ENCODE measurements around the gene TMPRSS7.
A peak's percentile ranks its signal among the peaks of the same experiment; 100 is the strongest.

Gene TMPRSS7

DNA sequence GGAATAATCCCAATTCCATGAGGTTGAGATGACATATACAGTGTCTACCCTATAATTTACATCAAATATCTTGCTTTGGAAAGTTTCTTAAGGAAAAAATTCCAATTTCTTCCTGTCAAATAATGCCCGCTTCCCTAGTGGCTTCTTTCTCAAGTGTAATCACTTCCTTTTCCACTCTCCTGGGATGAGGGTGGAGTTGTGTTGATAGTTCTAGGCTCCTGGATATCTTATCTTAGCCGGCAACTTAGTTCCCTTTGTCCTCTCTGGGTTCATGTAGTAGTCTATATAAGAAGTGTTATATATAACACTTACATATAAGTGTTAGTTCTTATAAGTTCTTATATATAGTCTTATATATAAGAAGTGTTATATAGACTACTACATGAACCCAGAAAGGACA is 24.9 kb upstream of the TMPRSS7 start:
- TF ChIP-seq, protein P1, sequence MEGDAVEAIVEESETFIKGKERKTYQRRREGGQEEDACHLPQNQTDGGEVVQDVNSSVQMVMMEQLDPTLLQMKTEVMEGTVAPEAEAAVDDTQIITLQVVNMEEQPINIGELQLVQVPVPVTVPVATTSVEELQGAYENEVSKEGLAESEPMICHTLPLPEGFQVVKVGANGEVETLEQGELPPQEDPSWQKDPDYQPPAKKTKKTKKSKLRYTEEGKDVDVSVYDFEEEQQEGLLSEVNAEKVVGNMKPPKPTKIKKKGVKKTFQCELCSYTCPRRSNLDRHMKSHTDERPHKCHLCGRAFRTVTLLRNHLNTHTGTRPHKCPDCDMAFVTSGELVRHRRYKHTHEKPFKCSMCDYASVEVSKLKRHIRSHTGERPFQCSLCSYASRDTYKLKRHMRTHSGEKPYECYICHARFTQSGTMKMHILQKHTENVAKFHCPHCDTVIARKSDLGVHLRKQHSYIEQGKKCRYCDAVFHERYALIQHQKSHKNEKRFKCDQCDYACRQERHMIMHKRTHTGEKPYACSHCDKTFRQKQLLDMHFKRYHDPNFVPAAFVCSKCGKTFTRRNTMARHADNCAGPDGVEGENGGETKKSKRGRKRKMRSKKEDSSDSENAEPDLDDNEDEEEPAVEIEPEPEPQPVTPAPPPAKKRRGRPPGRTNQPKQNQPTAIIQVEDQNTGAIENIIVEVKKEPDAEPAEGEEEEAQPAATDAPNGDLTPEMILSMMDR (IDR thresholded peaks at IDR 0.05; ENCODE audit: insufficient read depth, low read length, missing control alignments), result no peak
- H3K4me3 ChIP-seq (ENCODE audit: low read depth, low read length), result no peak overlapping the region
- ChIA-PET POLR2A (no interaction called here), CTCF (interaction anchor here (0.9 to 11.5 kb wide), 4 partner anchors 8 to 292 kb away, joined by 3 to 219 read pairs (median 70); partner anchors contain the start of gene TAGLN3)
- no peak for DNase-seq (ENCODE audit: low read depth, low spot score)

GRCh38 chr3:112010636-112011035 is 23.9 kb upstream of the TMPRSS7 start:
- TF ChIP-seq, protein P1 (IDR thresholded peaks at IDR 0.05; ENCODE audit: insufficient read depth, low read length, missing control alignments), result no peak
- DNase-seq (ENCODE audit: low read depth, low spot score), result no peak
- ChIA-PET POLR2A (no interaction called here), CTCF (interaction anchor here (0.9 to 11.5 kb wide), 9 partner anchors 9 to 298 kb away, joined by 3 to 219 read pairs (median 39); partner anchors contain the start of gene TAGLN3)
- H3K4me3 ChIP-seq (ENCODE audit: low read depth, low read length), result no peak overlapping the region

- TF ChIP-seq, protein P1 (IDR thresholded peaks at IDR 0.05; ENCODE audit: insufficient read depth, low read length, missing control alignments), result no peak
- DNase-seq (ENCODE audit: low read depth, low spot score), result no peak
- H3K4me3 ChIP-seq (ENCODE audit: low read depth, low read length), result no peak overlapping the region
- ChIA-PET CTCF (interaction anchor here (1.0 to 11.5 kb wide), 9 partner anchors 9 to 319 kb away, joined by 3 to 219 read pairs (median 39); partner anchors contain the start of gene TAGLN3), POLR2A (no interaction called here)
These were observed 23.1 kb upstream of the TMPRSS7 start for GRCh38 chr3:112011376-112011940.

DNA sequence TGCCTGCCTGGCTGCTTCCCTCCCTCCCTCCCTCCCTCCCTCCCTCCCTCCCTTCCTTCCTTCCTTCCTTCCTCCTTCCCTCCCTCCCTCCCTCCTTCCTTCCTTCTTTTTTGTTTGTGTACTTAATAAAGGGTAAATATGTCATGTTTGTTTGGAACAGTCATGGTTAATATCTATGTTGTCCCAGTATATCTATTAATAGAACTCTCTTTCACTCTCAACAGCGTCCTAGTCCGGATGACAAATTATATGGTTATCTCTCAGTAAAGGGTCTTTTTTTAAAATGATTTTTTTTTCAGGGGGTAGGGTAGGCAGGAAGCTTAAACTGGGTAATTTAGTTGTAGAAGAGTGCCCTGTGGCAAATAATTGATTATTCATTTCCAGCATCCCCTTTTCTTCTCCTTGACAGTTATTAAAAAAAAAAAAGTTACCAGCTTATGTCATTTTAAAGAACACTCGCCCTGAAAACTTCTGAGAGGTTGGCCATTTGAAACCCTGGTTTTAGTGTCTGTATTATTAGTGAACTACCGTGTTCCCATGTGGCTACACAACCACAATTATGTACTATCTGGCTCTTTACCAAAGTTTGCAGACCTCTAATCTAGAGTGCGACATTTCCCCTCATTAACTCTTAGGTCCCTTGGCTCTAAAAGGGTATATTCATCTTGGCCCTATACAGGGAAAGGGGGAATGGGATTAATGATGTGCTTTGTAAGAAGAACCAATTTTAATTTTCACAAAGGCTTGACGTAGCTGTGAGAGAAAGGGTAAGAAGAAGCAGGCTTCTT is 22.1 kb upstream of the TMPRSS7 start:
- DNase-seq (ENCODE audit: low read depth, low spot score), result no peak
- ChIA-PET POLR2A (no interaction called here), CTCF (interaction anchor here (0.8 to 11.5 kb wide), 34 partner anchors 8 to 439 kb away, joined by 3 to 219 read pairs (median 8); partner anchors contain the start of genes ABHD10, SLC9C1, TAGLN3 and TMPRSS7)
- H3K4me3 ChIP-seq (ENCODE audit: low read depth, low read length), result no peak overlapping the region
- TF ChIP-seq, protein P1 (IDR thresholded peaks at IDR 0.05; ENCODE audit: insufficient read depth, low read length, missing control alignments), result no peak

DNA sequence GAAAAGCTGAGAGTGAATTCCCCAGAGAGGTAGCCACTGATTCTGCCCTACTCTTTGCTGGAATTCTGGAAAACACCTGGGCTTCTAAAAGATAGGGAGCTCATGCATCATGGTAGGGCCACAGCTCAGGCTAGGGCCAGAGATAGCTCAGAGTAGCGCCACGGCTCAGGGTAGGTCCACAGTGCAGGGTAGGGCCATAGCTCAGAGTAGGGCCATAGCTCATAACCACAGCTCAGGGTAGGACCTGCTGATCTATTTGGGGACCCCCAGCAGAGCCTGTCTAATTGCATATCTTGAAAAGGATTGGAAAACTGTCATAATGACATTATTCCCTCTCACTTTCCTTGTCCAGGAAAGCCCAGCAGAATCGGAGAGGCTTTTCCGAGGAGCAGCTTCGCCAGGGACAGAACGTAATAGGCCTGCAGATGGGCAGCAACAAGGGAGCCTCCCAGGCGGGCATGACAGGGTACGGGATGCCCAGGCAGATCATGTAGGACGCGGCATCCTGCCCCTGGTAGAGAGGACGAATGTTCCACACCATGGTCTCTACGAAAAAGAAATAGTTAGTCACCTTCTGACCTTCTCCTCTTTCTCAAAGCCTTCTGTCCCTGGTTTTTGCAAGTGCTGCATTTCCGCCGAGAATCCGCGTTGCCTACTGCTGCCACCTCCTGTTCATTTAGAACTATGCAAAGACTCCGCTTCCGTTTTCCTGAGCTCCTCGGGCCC is 21.3 kb upstream of the TMPRSS7 start:
- no peak overlapping the region for H3K4me3 ChIP-seq (ENCODE audit: low read depth, low read length)
- POLR2A ChIA-PET, result no interaction called here

More for the DNA sequence above, 21.3 kb upstream of the TMPRSS7 start:
- peak; percentile 23 for DNase-seq (ENCODE audit: low read depth, low spot score)
- CTCF ChIA-PET, result interaction anchor here (0.5 to 11.5 kb wide), 52 partner anchors 11 to 439 kb away, joined by 3 to 219 read pairs (median 6); partner anchors contain the start of genes ABHD10, SLC9C1, TAGLN3 and TMPRSS7
- TF ChIP-seq, protein P1 (IDR thresholded peaks at IDR 0.05; ENCODE audit: insufficient read depth, low read length, missing control alignments), result peak; percentile 70
